ENCODE data around the gene MRM1. TPM values are rescaled to one million over a fixed set of nuclear protein-coding genes. Genes with fewer than 3 reads are reported as not detected.

Gene MRM1
- total RNA-seq, 1 experiment from 2014 or later = 16.5 TPM

DNA sequence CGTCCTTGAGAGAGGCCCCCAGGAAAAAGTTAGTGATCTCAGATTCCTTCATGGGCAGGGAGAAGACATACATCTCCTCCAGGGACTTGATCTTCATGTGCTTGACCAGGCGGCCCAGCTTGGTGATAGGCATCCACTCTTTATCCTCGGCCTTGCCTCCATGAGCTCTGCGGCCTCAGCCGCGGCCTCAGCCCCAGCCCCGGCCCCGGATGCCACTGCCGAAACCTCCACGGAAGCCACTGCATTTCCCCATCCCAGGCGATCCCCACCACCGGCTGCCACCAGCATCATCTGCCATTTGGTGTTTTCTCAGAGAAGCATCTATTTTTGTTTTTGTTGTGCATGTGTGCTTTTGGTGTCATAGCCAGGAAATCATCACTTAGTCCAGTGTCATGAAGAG, 26.4 kb upstream of the MRM1 start:
- Mint-ChIP-seq H3K36me3 (peaks cover 17% of the 10 kb centered on the region), H3K4me3 (no peak overlapping the region), H3K4me1 (no peaks in the 10 kb centered on the region), H3K27me3 (ENCODE audit: low read depth) (no peaks in the 10 kb centered on the region), H3K27ac (no peak overlapping the region), H3K9me3 (no peaks in the 10 kb centered on the region)
- DNase-seq (ENCODE audit: low spot score) = no peak
- TF ChIP-seq MYBL2 (CRISPR knock-in tag; IDR thresholded peaks at IDR 0.05) (no peak), TEAD1 (CRISPR knock-in tag; IDR thresholded peaks at IDR 0.05) (no peak), CBFB (CRISPR knock-in tag; IDR thresholded peaks at IDR 0.05; ENCODE audit: low read depth) (no peak), TCF7 (CRISPR knock-in tag; IDR thresholded peaks at IDR 0.05; ENCODE audit: low read depth) (no peak), SMAD4 (CRISPR knock-in tag; IDR thresholded peaks at IDR 0.05) (no peak), ELF4 (CRISPR knock-in tag; IDR thresholded peaks at IDR 0.05; ENCODE audit: low read depth) (no peak), ZNF232 (CRISPR knock-in tag; IDR thresholded peaks at IDR 0.05) (no peak), TEAD4 (CRISPR knock-in tag; IDR thresholded peaks at IDR 0.05) (no peak), JAZF1 (CRISPR knock-in tag; IDR thresholded peaks at IDR 0.05) (no peak)
- POLR2A ChIA-PET = no interaction called here
- ATAC-seq = no peak
- CTCF ChIA-PET = no interaction called here

DNA sequence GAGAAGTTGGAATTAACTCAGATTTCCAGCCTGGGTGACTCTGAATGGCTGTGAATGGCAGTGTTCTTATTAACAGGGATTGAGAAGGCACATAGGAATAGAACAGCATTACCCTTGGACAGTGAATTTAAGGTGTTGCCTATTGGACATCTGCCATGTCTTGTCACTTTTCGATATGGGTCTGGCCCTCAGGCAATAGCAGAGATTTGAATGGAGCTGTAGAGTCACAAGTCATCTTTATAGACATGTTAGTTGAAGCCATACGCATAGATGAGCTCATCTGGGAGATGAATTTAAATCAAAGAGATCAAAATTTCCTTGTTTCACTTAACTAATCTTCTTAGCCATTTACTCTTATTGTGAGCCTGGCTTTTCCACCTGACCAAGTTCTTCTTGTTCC, 24.6 kb upstream of the MRM1 start:
- H3K36me3 Mint-ChIP-seq = peaks cover 30% of the 10 kb centered on the region
- ChIA-PET POLR2A (no interaction called here), CTCF (no interaction called here)
- no peaks in the 10 kb centered on the region for H3K9me3 Mint-ChIP-seq
- DNase-seq (ENCODE audit: low spot score) (no peak), ATAC-seq (no peak)
- no peaks in the 10 kb centered on the region for H3K4me1 Mint-ChIP-seq
- H3K27ac Mint-ChIP-seq = 0 out of 2 replicates have a peak overlapping the region, but pooled peaks have one; percentile 60
- no peak for TF ChIP-seq RORB (CRISPR knock-in tag; IDR thresholded peaks at IDR 0.05)
- no peak overlapping the region for H3K4me3 Mint-ChIP-seq
- no peaks in the 10 kb centered on the region for H3K27me3 Mint-ChIP-seq (ENCODE audit: low read depth)

DNA sequence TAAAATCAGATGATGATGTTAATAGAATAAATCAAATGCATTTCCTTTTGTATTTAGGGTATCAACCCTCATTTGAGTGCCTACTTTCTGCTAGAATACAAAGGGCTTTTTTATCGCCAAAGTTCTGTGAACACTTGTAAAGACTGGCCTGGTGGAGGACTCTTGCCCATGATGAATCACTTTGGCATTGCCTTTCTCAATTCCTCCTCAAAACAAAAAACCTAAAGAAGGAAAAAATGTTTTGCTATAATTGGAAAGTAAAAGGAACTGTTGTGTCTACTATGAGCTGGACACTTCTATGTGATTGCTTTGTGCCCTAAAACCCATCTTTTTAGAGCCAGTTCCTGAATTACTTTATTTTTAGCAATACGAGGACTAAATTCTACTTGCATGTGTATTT, 22.7 kb upstream of the MRM1 start:
- ChIA-PET POLR2A (no interaction called here), CTCF (interaction anchor here (0.5 to 0.7 kb wide), 2 partner anchors 25 to 827 kb away, joined by 3 read pairs; no protein-coding TSS in a partner anchor)
- DNase-seq (ENCODE audit: low spot score) (no peak), ATAC-seq (no peak)
- H3K27ac Mint-ChIP-seq = no peak overlapping the region
- H3K27me3 Mint-ChIP-seq (ENCODE audit: low read depth) = no peaks in the 10 kb centered on the region
- no peak for TF ChIP-seq ZNF396 (CRISPR knock-in tag; IDR thresholded peaks at IDR 0.05; ENCODE audit: borderline replicate concordance)
- TF ChIP-seq ZNF423 (CRISPR knock-in tag; IDR thresholded peaks at IDR 0.05) = no peak
- TF ChIP-seq, protein P1, sequence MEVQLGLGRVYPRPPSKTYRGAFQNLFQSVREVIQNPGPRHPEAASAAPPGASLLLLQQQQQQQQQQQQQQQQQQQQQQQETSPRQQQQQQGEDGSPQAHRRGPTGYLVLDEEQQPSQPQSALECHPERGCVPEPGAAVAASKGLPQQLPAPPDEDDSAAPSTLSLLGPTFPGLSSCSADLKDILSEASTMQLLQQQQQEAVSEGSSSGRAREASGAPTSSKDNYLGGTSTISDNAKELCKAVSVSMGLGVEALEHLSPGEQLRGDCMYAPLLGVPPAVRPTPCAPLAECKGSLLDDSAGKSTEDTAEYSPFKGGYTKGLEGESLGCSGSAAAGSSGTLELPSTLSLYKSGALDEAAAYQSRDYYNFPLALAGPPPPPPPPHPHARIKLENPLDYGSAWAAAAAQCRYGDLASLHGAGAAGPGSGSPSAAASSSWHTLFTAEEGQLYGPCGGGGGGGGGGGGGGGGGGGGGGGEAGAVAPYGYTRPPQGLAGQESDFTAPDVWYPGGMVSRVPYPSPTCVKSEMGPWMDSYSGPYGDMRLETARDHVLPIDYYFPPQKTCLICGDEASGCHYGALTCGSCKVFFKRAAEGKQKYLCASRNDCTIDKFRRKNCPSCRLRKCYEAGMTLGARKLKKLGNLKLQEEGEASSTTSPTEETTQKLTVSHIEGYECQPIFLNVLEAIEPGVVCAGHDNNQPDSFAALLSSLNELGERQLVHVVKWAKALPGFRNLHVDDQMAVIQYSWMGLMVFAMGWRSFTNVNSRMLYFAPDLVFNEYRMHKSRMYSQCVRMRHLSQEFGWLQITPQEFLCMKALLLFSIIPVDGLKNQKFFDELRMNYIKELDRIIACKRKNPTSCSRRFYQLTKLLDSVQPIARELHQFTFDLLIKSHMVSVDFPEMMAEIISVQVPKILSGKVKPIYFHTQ (CRISPR knock-in tag; IDR thresholded peaks at IDR 0.05) = no peak
- TF ChIP-seq ZNF232 (CRISPR knock-in tag; IDR thresholded peaks at IDR 0.05) = no peak
- no peak for TF ChIP-seq ESRRA (CRISPR knock-in tag; IDR thresholded peaks at IDR 0.05; ENCODE audit: borderline replicate concordance)
- TF ChIP-seq, protein P2, sequence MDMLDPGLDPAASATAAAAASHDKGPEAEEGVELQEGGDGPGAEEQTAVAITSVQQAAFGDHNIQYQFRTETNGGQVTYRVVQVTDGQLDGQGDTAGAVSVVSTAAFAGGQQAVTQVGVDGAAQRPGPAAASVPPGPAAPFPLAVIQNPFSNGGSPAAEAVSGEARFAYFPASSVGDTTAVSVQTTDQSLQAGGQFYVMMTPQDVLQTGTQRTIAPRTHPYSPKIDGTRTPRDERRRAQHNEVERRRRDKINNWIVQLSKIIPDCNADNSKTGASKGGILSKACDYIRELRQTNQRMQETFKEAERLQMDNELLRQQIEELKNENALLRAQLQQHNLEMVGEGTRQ (CRISPR knock-in tag; IDR thresholded peaks at IDR 0.05) = no peak
- TF ChIP-seq, protein P3, sequence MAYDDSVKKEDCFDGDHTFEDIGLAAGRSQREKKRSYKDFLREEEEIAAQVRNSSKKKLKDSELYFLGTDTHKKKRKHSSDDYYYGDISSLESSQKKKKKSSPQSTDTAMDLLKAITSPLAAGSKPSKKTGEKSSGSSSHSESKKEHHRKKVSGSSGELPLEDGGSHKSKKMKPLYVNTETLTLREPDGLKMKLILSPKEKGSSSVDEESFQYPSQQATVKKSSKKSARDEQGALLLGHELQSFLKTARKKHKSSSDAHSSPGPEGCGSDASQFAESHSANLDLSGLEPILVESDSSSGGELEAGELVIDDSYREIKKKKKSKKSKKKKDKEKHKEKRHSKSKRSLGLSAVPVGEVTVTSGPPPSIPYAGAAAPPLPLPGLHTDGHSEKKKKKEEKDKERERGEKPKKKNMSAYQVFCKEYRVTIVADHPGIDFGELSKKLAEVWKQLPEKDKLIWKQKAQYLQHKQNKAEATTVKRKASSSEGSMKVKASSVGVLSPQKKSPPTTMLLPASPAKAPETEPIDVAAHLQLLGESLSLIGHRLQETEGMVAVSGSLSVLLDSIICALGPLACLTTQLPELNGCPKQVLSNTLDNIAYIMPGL (CRISPR knock-in tag; IDR thresholded peaks at IDR 0.05) = no peak
- TF ChIP-seq JUN (CRISPR knock-in tag; IDR thresholded peaks at IDR 0.05) = no peak
- TF ChIP-seq, protein P4, sequence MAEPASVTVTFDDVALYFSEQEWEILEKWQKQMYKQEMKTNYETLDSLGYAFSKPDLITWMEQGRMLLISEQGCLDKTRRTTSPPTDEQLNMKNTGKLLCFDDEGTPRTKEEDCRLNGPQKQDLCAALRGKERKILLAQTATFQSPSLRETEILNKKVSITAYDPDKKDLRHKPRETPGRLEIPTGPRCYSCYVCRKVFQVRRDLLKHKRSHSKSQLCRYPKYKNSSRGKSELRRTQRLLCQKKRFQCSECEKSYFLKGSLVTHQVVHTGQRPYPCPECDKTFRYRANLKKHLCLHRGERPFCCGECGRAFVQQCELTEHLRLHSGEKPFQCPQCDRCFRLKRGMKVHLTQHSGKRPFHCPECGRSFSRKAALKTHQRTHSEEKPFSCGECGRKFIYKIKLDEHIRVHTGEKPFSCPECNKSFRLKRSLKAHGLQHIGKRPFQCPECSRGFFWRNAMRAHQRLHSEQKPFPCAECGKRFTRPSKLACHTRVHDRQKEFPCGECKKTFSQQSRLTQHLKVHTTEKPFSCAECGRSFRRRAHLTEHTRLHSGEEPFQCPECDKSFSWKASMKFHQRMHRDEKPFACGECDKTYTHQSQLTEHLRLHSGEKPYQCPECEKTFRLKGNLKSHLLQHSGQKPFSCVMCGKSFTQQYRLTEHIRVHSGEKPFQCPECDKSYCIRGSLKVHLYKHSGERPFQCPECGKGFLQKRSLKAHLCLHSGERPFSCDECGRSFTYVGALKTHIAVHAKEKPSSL (CRISPR knock-in tag; conservative IDR thresholded peaks at IDR 0.05) = no peak
- no peak for TF ChIP-seq RORB (CRISPR knock-in tag; IDR thresholded peaks at IDR 0.05)
- peaks cover 30% of the 10 kb centered on the region for H3K36me3 Mint-ChIP-seq
- H3K4me3 Mint-ChIP-seq = no peak overlapping the region
- no peaks in the 10 kb centered on the region for H3K4me1 Mint-ChIP-seq
- H3K9me3 Mint-ChIP-seq = no peaks in the 10 kb centered on the region

All from WTC11 (cell line).